HepG2 (cell line): ENCODE data around the gene B3GNT9. TPM values are rescaled to one million over a fixed set of nuclear protein-coding genes. Genes with fewer than 3 reads are reported as not detected.
A peak's percentile ranks its signal among the peaks of the same experiment; 100 is the strongest.

ENCODE experiments used
- CBFB ChIP-seq: sonication (generic); formaldehyde crosslinking; IDR thresholded peaks from 2 replicates; pipeline ENCODE4 v1.4.0; 2020; ENCODE audit warnings: missing genetic modification reagents
- HOXD1 ChIP-seq: sonication (generic); formaldehyde crosslinking; IDR thresholded peaks from 2 replicates; pipeline ENCODE4 v1.5.0; 2020; ENCODE audit warnings: missing genetic modification reagents
- KAT2B ChIP-seq: fragments of 150-350 bp; IDR thresholded peaks from 2 replicates; pipeline ENCODE4 v1.6.1; 2014; ENCODE audit warnings: low read depth, low read length, borderline replicate concordance
- KAT7 ChIP-seq: IDR thresholded peaks from 2 replicates; pipeline ENCODE4 v1.6.1; 2018; ENCODE audit warnings: borderline replicate concordance, missing compliant biosample characterization
- NKX3-1 ChIP-seq: sonication (generic); formaldehyde crosslinking; IDR thresholded peaks from 2 replicates; pipeline ENCODE4 v1.5.0; 2020; ENCODE audit warnings: missing genetic modification reagents
- PITX1 ChIP-seq: sonication (generic); formaldehyde crosslinking; IDR thresholded peaks from 2 replicates; pipeline ENCODE4 v1.5.1; 2020; ENCODE audit warnings: mild to moderate bottlenecking, missing genetic modification reagents
- SMARCC2 ChIP-seq: fragments of 450-650 bp; IDR thresholded peaks from 2 replicates; pipeline ENCODE4 v1.6.1; 2017; ENCODE audit warnings: antibody characterized with exemption, mild to moderate bottlenecking
- TEAD2 ChIP-seq: sonication (generic); formaldehyde crosslinking; IDR thresholded peaks from 2 replicates; pipeline ENCODE4 v1.9.0; 2021; ENCODE audit warnings: missing genetic modification reagents
- ZFAT ChIP-seq: sonication (generic); formaldehyde crosslinking; conservative IDR thresholded peaks from 2 replicates; pipeline ENCODE4 v1.8.1; 2023; ENCODE audit warnings: missing genetic modification reagents, inconsistent platforms
- ZNF235 ChIP-seq: sonication (generic); formaldehyde crosslinking; IDR thresholded peaks from 2 replicates; pipeline ENCODE4 v1.8.1; 2023; ENCODE audit warnings: mild to moderate bottlenecking, missing genetic modification reagents, borderline replicate concordance
- ZNF292 ChIP-seq: sonication (generic); formaldehyde crosslinking; IDR thresholded peaks from 2 replicates; pipeline ENCODE4 v1.8.1; 2022; ENCODE audit warnings: mild to moderate bottlenecking, low read depth, missing genetic modification reagents, borderline replicate concordance
- ZNF33B ChIP-seq: sonication (generic); formaldehyde crosslinking; IDR thresholded peaks from 2 replicates; pipeline ENCODE4 v1.5.1; 2020; ENCODE audit warnings: mild to moderate bottlenecking, missing genetic modification reagents
- polyA plus RNA-seq, 8 experiments: library from polyadenylated mRNA; depleted of rRNA in 3 of 8; stranded (reverse) in 7 of 8; unstranded in 1 of 8; fragments of >200 nt; fragmentation: Illumina TruSeq in 4 of 8; extraction: Trizol in 4 of 8; gene quantifications; 2 replicates each; pipeline versions ENCODE4 v1.2.1 to v1.2.3, GENCODE V29; 2011 to 2016; ENCODE audit warnings: low read depth in 4 of 8, missing spikeins in 1 of 8, mixed read lengths in 1 of 8; ENCODE audit not compliant: insufficient read depth in 1 of 8
- total RNA-seq, 5 experiments: library from RNA; depleted of rRNA; stranded (reverse); fragments of >200 nt; fragmentation: Illumina TruSeq; extraction: Trizol; gene quantifications; 2 replicates each; pipeline ENCODE4 v1.2.3, GENCODE V29; 2016; ENCODE audit warnings: low read depth in 1 of 5
- TF ChIP-seq, protein P1 (sequence below): sonication (generic); formaldehyde crosslinking; IDR thresholded peaks from 2 replicates; pipeline ENCODE4 v1.5.1; 2020; ENCODE audit warnings: missing genetic modification reagents, mild to moderate bottlenecking, borderline replicate concordance
- TF ChIP-seq, protein P2 (sequence below): sonication (generic); formaldehyde crosslinking; conservative IDR thresholded peaks from 2 replicates; pipeline ENCODE4 v1.4.0; 2020; ENCODE audit warnings: missing genetic modification reagents
- TF ChIP-seq, protein P3 (sequence below): sonication (generic); formaldehyde crosslinking; IDR thresholded peaks from 2 replicates; pipeline ENCODE4 v1.4.0; 2020; ENCODE audit warnings: missing genetic modification reagents
- TF ChIP-seq, protein P4 (sequence below): sonication (generic); formaldehyde crosslinking; IDR thresholded peaks from 2 replicates; pipeline ENCODE4 v1.4.0; 2020; ENCODE audit warnings: missing genetic modification reagents

B3GNT9 gene
- total and polyA plus RNA-seq, 2 of the 13 experiments (the other 11 are each of a cell fraction or from before 2014, with no cell fraction given) = 1.5 to 3.1 TPM

DNA sequence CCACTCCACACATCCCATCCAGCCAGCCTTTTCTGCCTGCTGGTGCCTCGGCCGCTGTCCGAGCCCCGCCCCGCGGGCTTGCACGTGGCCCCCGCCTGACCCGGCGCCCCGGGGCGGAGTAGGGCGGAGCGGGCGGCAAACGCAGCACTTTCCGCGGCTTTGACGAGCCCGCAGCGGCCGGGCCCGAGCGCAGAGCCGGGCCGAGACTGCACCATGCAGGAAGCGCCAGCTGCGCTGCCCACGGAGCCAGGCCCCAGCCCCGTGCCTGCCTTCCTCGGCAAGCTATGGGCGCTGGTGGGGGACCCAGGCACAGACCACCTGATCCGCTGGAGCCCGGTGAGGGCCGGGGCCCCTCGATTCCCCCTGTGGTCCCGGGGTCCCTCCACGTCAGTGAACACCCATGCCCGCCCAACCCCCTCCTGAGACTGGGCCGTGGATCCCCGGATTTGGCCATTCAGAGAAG lies 13.8 kb upstream of the B3GNT9 start, which contains the start of gene HSF4 (continued):
- TF ChIP-seq, protein P1, sequence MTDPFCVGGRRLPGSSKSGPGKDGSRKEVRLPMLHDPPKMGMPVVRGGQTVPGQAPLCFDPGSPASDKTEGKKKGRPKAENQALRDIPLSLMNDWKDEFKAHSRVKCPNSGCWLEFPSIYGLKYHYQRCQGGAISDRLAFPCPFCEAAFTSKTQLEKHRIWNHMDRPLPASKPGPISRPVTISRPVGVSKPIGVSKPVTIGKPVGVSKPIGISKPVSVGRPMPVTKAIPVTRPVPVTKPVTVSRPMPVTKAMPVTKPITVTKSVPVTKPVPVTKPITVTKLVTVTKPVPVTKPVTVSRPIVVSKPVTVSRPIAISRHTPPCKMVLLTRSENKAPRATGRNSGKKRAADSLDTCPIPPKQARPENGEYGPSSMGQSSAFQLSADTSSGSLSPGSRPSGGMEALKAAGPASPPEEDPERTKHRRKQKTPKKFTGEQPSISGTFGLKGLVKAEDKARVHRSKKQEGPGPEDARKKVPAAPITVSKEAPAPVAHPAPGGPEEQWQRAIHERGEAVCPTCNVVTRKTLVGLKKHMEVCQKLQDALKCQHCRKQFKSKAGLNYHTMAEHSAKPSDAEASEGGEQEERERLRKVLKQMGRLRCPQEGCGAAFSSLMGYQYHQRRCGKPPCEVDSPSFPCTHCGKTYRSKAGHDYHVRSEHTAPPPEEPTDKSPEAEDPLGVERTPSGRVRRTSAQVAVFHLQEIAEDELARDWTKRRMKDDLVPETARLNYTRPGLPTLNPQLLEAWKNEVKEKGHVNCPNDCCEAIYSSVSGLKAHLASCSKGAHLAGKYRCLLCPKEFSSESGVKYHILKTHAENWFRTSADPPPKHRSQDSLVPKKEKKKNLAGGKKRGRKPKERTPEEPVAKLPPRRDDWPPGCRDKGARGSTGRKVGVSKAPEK (CRISPR knock-in tag) = no peak
- TF ChIP-seq TEAD2 (CRISPR knock-in tag) (peak; percentile 75; the same call in 1 of the 2 replicates), ZNF292 (CRISPR knock-in tag) (no peak), KAT7 (CRISPR knock-in tag) (0 out of 2 replicates have a peak, but pooled peaks have one; percentile 60), PITX1 (CRISPR knock-in tag) (no peak; the same call in 1 of the 2 replicates), CBFB (CRISPR knock-in tag) (peak; percentile 74; the same call in 1 of the 2 replicates), KAT2B (no peak), NKX3-1 (peak; percentile 84; the same call in 1 of the 2 replicates), ZNF235 (CRISPR knock-in tag) (peak; percentile 83), ZFAT (CRISPR knock-in tag) (0 out of 2 replicates have a peak, but pooled peaks have one; percentile 30), SMARCC2 (no peak), HOXD1 (CRISPR knock-in tag) (0 out of 2 replicates have a peak, but pooled peaks have one; percentile 81), ZNF33B (CRISPR knock-in tag) (peak; percentile 92)
- TF ChIP-seq, protein P2, sequence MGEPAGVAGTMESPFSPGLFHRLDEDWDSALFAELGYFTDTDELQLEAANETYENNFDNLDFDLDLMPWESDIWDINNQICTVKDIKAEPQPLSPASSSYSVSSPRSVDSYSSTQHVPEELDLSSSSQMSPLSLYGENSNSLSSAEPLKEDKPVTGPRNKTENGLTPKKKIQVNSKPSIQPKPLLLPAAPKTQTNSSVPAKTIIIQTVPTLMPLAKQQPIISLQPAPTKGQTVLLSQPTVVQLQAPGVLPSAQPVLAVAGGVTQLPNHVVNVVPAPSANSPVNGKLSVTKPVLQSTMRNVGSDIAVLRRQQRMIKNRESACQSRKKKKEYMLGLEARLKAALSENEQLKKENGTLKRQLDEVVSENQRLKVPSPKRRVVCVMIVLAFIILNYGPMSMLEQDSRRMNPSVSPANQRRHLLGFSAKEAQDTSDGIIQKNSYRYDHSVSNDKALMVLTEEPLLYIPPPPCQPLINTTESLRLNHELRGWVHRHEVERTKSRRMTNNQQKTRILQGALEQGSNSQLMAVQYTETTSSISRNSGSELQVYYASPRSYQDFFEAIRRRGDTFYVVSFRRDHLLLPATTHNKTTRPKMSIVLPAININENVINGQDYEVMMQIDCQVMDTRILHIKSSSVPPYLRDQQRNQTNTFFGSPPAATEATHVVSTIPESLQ (CRISPR knock-in tag) = no peak
- TF ChIP-seq, protein P3, sequence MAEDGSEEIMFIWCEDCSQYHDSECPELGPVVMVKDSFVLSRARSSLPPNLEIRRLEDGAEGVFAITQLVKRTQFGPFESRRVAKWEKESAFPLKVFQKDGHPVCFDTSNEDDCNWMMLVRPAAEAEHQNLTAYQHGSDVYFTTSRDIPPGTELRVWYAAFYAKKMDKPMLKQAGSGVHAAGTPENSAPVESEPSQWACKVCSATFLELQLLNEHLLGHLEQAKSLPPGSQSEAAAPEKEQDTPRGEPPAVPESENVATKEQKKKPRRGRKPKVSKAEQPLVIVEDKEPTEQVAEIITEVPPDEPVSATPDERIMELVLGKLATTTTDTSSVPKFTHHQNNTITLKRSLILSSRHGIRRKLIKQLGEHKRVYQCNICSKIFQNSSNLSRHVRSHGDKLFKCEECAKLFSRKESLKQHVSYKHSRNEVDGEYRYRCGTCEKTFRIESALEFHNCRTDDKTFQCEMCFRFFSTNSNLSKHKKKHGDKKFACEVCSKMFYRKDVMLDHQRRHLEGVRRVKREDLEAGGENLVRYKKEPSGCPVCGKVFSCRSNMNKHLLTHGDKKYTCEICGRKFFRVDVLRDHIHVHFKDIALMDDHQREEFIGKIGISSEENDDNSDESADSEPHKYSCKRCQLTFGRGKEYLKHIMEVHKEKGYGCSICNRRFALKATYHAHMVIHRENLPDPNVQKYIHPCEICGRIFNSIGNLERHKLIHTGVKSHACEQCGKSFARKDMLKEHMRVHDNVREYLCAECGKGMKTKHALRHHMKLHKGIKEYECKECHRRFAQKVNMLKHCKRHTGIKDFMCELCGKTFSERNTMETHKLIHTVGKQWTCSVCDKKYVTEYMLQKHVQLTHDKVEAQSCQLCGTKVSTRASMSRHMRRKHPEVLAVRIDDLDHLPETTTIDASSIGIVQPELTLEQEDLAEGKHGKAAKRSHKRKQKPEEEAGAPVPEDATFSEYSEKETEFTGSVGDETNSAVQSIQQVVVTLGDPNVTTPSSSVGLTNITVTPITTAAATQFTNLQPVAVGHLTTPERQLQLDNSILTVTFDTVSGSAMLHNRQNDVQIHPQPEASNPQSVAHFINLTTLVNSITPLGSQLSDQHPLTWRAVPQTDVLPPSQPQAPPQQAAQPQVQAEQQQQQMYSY (CRISPR knock-in tag) = peak; percentile 91
- TF ChIP-seq, protein P4, sequence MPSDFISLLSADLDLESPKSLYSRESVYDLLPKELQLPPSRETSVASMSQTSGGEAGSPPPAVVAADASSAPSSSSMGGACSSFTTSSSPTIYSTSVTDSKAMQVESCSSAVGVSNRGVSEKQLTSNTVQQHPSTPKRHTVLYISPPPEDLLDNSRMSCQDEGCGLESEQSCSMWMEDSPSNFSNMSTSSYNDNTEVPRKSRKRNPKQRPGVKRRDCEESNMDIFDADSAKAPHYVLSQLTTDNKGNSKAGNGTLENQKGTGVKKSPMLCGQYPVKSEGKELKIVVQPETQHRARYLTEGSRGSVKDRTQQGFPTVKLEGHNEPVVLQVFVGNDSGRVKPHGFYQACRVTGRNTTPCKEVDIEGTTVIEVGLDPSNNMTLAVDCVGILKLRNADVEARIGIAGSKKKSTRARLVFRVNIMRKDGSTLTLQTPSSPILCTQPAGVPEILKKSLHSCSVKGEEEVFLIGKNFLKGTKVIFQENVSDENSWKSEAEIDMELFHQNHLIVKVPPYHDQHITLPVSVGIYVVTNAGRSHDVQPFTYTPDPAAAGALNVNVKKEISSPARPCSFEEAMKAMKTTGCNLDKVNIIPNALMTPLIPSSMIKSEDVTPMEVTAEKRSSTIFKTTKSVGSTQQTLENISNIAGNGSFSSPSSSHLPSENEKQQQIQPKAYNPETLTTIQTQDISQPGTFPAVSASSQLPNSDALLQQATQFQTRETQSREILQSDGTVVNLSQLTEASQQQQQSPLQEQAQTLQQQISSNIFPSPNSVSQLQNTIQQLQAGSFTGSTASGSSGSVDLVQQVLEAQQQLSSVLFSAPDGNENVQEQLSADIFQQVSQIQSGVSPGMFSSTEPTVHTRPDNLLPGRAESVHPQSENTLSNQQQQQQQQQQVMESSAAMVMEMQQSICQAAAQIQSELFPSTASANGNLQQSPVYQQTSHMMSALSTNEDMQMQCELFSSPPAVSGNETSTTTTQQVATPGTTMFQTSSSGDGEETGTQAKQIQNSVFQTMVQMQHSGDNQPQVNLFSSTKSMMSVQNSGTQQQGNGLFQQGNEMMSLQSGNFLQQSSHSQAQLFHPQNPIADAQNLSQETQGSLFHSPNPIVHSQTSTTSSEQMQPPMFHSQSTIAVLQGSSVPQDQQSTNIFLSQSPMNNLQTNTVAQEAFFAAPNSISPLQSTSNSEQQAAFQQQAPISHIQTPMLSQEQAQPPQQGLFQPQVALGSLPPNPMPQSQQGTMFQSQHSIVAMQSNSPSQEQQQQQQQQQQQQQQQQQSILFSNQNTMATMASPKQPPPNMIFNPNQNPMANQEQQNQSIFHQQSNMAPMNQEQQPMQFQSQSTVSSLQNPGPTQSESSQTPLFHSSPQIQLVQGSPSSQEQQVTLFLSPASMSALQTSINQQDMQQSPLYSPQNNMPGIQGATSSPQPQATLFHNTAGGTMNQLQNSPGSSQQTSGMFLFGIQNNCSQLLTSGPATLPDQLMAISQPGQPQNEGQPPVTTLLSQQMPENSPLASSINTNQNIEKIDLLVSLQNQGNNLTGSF = peak; percentile 96
